Measurements from ENCODE around the gene MBD3L1.

GRCh38 chr19:8850488-8850887 is 18.3 kb downstream of the MBD3L1 start:
- no peak for TF ChIP-seq EZH2 (IDR thresholded peaks at IDR 0.05; ENCODE audit: borderline replicate concordance, low read depth, low read length, severe bottlenecking)
- TF ChIP-seq CTCF (IDR thresholded peaks at IDR 0.05; ENCODE audit: borderline replicate concordance, extremely low read depth, low read length, poor library complexity, severe bottlenecking), result no peak

Measured in DND-41 (cell line).